Stimulated activated naive CD4-positive, alpha-beta T cell (primary cell): Measurements from ENCODE around the gene GPRIN3.
"Not testable (repeated sequence)": the region's sequence is repeated elsewhere in the genome, so short reads cannot be mapped to it uniquely, and the experiment has no call there.

Source experiments
- DNase-seq, 6 experiments: peaks; one replicate each; lab custom pipeline; 2025; lab: John Stamatoyannopoulos, UW

GPRIN3 gene

GRCh38 chr4:89216866-89217265 is 90.7 kb downstream of the GPRIN3 start:
- no peak for DNase-seq

GRCh38 chr4:89216422-89216821 is 91.2 kb downstream of the GPRIN3 start:
- DNase-seq = no peak

GRCh38 chr4:89215736-89216135 is 91.9 kb downstream of the GPRIN3 start:
- no peak for DNase-seq

- DNase-seq = no peak
These were observed 93.3 kb downstream of the GPRIN3 start for GRCh38 chr4:89214308-89214707.

GRCh38 chr4:89213382-89213701 is 94.3 kb downstream of the GPRIN3 start:
- no peak for DNase-seq

GRCh38 chr4:89212666-89213381 is 94.8 kb downstream of the GPRIN3 start:
- DNase-seq = no peak

GRCh38 chr4:89204624-89205023 is 103.0 kb downstream of the GPRIN3 start:
- DNase-seq = no peak

GRCh38 chr4:89203902-89204301 is 103.7 kb downstream of the GPRIN3 start:
- DNase-seq = no peak

GRCh38 chr4:89199394-89199793 is 108.2 kb downstream of the GPRIN3 start:
- DNase-seq = not testable (repeated sequence)

- no peak for DNase-seq
These were observed 109.7 kb downstream of the GPRIN3 start for GRCh38 chr4:89197920-89198319.

GRCh38 chr4:89196745-89197144 is 110.9 kb downstream of the GPRIN3 start:
- no peak for DNase-seq

GRCh38 chr4:89196056-89196674 is 111.4 kb downstream of the GPRIN3 start:
- DNase-seq = no peak

- no peak for DNase-seq
These were observed 113.8 kb downstream of the GPRIN3 start for GRCh38 chr4:89193843-89194242.
